Lung (tissue), 4 donors: ENCODE measurements around the gene OR10A7. TPM values are rescaled to one million over a fixed set of nuclear protein-coding genes. Genes with fewer than 3 reads are reported as not detected.

Source experiments
- polyA plus RNA-seq, 2 donors: library from polyadenylated mRNA; stranded (reverse); fragments of 200-250 nt; gene quantifications; one replicate each; pipeline ENCODE4 v1.2.1, GENCODE V29; 2013
- total RNA-seq, 2 donors: library from RNA; depleted of rRNA in 1 of 2; stranded (reverse); fragments of >200 nt in 1 of 2; gene quantifications; one replicate each; pipeline ENCODE4 v1.2.1, GENCODE V29; 2014 to 2021
- donor health status: Bipolar disorder and iron deficiency.
- donor health status: healthy.
- donor health status: DM: yes; HTN: yes; CAD: no.

Gene OR10A7
- total and polyA plus RNA-seq, 4 donors, result not detected

Other genes with a start within 250 kb of the OR10A7 start
- 1 to 10 TPM; 1.3 to 3.1 TPM for gene TESPA1, start 236.3 kb upstream of the OR10A7 start, total RNA-seq
- 1 to 10 TPM in 1 of 2 donors, under 1 TPM in 1; 0.73 to 2.2 TPM for gene TESPA1, start 236.3 kb upstream of the OR10A7 start, polyA plus RNA-seq
- not detected for gene NEUROD4, start 201.1 kb upstream of the OR10A7 start, total RNA-seq
- gene NEUROD4, start 201.1 kb upstream of the OR10A7 start, polyA plus RNA-seq, result not detected
- not detected for gene OR9K2, start 94.6 kb upstream of the OR10A7 start, total RNA-seq
- gene OR9K2, start 94.6 kb upstream of the OR10A7 start, polyA plus RNA-seq, result not detected
- gene OR6C74, start 23.6 kb downstream of the OR10A7 start, total RNA-seq, result not detected
- not detected for gene OR6C74, start 23.6 kb downstream of the OR10A7 start, polyA plus RNA-seq
- not detected for gene OR6C6, start 75.5 kb downstream of the OR10A7 start, total RNA-seq
- gene OR6C6, start 75.5 kb downstream of the OR10A7 start, polyA plus RNA-seq, result not detected
- gene OR6C1, start 93.3 kb downstream of the OR10A7 start, total RNA-seq, result not detected
- gene OR6C1, start 93.3 kb downstream of the OR10A7 start, polyA plus RNA-seq, result not detected
- gene OR6C3, start 109.7 kb downstream of the OR10A7 start, total RNA-seq, result not detected
- gene OR6C3, start 109.7 kb downstream of the OR10A7 start, polyA plus RNA-seq, result not detected
- not detected for gene OR6C75, start 141.9 kb downstream of the OR10A7 start, total RNA-seq
- gene OR6C75, start 141.9 kb downstream of the OR10A7 start, polyA plus RNA-seq, result not detected
- not detected for gene OR6C65, start 179.5 kb downstream of the OR10A7 start, total RNA-seq
- not detected for gene OR6C65, start 179.5 kb downstream of the OR10A7 start, polyA plus RNA-seq
- gene OR6C76, start 205.2 kb downstream of the OR10A7 start, total RNA-seq, result not detected
- not detected for gene OR6C76, start 205.2 kb downstream of the OR10A7 start, polyA plus RNA-seq
- gene OR6C2, start 223.1 kb downstream of the OR10A7 start, total RNA-seq, result under 1 TPM in 1 of 2 donors, not detected in 1; 0.14 TPM
- not detected for gene OR6C2, start 223.1 kb downstream of the OR10A7 start, polyA plus RNA-seq
- not detected for gene OR6C70, start 249.1 kb downstream of the OR10A7 start, total RNA-seq
- not detected for gene OR6C70, start 249.1 kb downstream of the OR10A7 start, polyA plus RNA-seq